ENCODE results near the gene ARHGAP8. TPM values are rescaled to one million over a fixed set of nuclear protein-coding genes. Genes with fewer than 3 reads are reported as not detected.

Gene ARHGAP8
- total and polyA plus RNA-seq, 2 experiments from 2014 or later = 24.0 to 50.4 TPM

GRCh38 chr22:44823396-44823795 is 71.0 kb downstream of the ARHGAP8 start:
- no peak overlapping the region for H2AFZ ChIP-seq
- no peaks in the 10 kb centered on the region for H3K4me1 ChIP-seq (ENCODE audit: insufficient read depth)
- H3K36me3 ChIP-seq (replicated peaks; ENCODE audit: insufficient read depth, low read depth) = no peaks in the 10 kb centered on the region
- no peaks in the 10 kb centered on the region for H3K79me2 ChIP-seq
- no peak for TF ChIP-seq CTCF (IDR thresholded peaks at IDR 0.05; ENCODE audit: poor library complexity)
- no peak for TF ChIP-seq EZH2 (IDR thresholded peaks at IDR 0.05; ENCODE audit: borderline replicate concordance)
- TF ChIP-seq EZH2phosphoT487 (IDR thresholded peaks at IDR 0.05; ENCODE audit: low read depth, severe bottlenecking, unreplicated experiment) = no peak
- DNase-seq (ENCODE audit: low spot score) = no peak
- no peak overlapping the region for H3K4me2 ChIP-seq
- H3K27me3 ChIP-seq = no peaks in the 10 kb centered on the region
- no peaks in the 10 kb centered on the region for H3K9me3 ChIP-seq (ENCODE audit: low read depth)
- H3K9me2 ChIP-seq (replicated peaks; ENCODE audit: insufficient read depth) = no peaks in the 10 kb centered on the region
- no peaks in the 10 kb centered on the region for H4K20me1 ChIP-seq (ENCODE audit: insufficient read depth, poor library complexity, severe bottlenecking)
- no peak overlapping the region for H3K4me3 ChIP-seq
- no peak overlapping the region for H3K27ac ChIP-seq
- 96% methylated on average over 8 of the region's 8 CpGs for WGBS (ENCODE audit: low lambda C conversion rate, missing lambda C conversion rate)

GRCh38 chr22:44823806-44824205 is 71.4 kb downstream of the ARHGAP8 start:
- no peak overlapping the region for H3K4me2 ChIP-seq
- no peak for DNase-seq (ENCODE audit: low spot score)
- no peak overlapping the region for H3K4me3 ChIP-seq
- H3K36me3 ChIP-seq (replicated peaks; ENCODE audit: insufficient read depth, low read depth) = no peaks in the 10 kb centered on the region
- H3K27me3 ChIP-seq = no peaks in the 10 kb centered on the region
- no peak overlapping the region for H2AFZ ChIP-seq
- no peaks in the 10 kb centered on the region for H3K4me1 ChIP-seq (ENCODE audit: insufficient read depth)
- no peaks in the 10 kb centered on the region for H3K9me2 ChIP-seq (replicated peaks; ENCODE audit: insufficient read depth)
- no peak for TF ChIP-seq CTCF (IDR thresholded peaks at IDR 0.05; ENCODE audit: poor library complexity)
- no peak for TF ChIP-seq EZH2phosphoT487 (IDR thresholded peaks at IDR 0.05; ENCODE audit: low read depth, severe bottlenecking, unreplicated experiment)
- TF ChIP-seq EZH2 (IDR thresholded peaks at IDR 0.05; ENCODE audit: borderline replicate concordance) = no peak
- no peaks in the 10 kb centered on the region for H3K79me2 ChIP-seq
- H3K9me3 ChIP-seq (ENCODE audit: low read depth) = no peaks in the 10 kb centered on the region
- no peaks in the 10 kb centered on the region for H4K20me1 ChIP-seq (ENCODE audit: insufficient read depth, poor library complexity, severe bottlenecking)
- H3K27ac ChIP-seq = no peak overlapping the region
- WGBS (ENCODE audit: low lambda C conversion rate, missing lambda C conversion rate) = 97% methylated on average over 4 of the region's 4 CpGs

GRCh38 chr22:44824271-44824670 is 71.9 kb downstream of the ARHGAP8 start:
- H3K36me3 ChIP-seq (replicated peaks; ENCODE audit: insufficient read depth, low read depth) = no peaks in the 10 kb centered on the region
- H2AFZ ChIP-seq = no peak overlapping the region
- H3K9me3 ChIP-seq (ENCODE audit: low read depth) = no peaks in the 10 kb centered on the region
- TF ChIP-seq EZH2phosphoT487 (IDR thresholded peaks at IDR 0.05; ENCODE audit: low read depth, severe bottlenecking, unreplicated experiment) = no peak
- TF ChIP-seq CTCF (IDR thresholded peaks at IDR 0.05; ENCODE audit: poor library complexity) = no peak
- no peak for TF ChIP-seq EZH2 (IDR thresholded peaks at IDR 0.05; ENCODE audit: borderline replicate concordance)
- H3K27ac ChIP-seq = no peak overlapping the region
- 95% methylated on average over 12 of the region's 12 CpGs for WGBS (ENCODE audit: low lambda C conversion rate, missing lambda C conversion rate)
- H3K79me2 ChIP-seq = no peaks in the 10 kb centered on the region
- no peaks in the 10 kb centered on the region for H3K27me3 ChIP-seq
- H3K4me3 ChIP-seq = no peak overlapping the region
- H3K4me2 ChIP-seq = no peak overlapping the region
- no peaks in the 10 kb centered on the region for H3K9me2 ChIP-seq (replicated peaks; ENCODE audit: insufficient read depth)
- no peaks in the 10 kb centered on the region for H4K20me1 ChIP-seq (ENCODE audit: insufficient read depth, poor library complexity, severe bottlenecking)
- no peaks in the 10 kb centered on the region for H3K4me1 ChIP-seq (ENCODE audit: insufficient read depth)
- no peak for DNase-seq (ENCODE audit: low spot score)

All from hepatocyte (in vitro differentiated cells).